PC-3 (cell line): ENCODE results near the gene UBXN4. TPM values are rescaled to one million over a fixed set of nuclear protein-coding genes. Genes with fewer than 3 reads are reported as not detected.

Experiments
- ATAC-seq: fragments of 200-7000 bp; cut with Tn5 transposase; 2 replicates; pipeline ENCODE4 v1.9.1; 2020; ENCODE audit warnings: mild to moderate bottlenecking, moderate library complexity
- BruUV-seq: library from RNA; stranded (reverse); fragments of 400-500 nt; replicated peaks from 2 replicates; lab custom pipeline; 2021; lab: Mats Ljungman, UMichigan
- CTCF ChIA-PET: fragments of 300-600 bp; sonication (Branson Sonifier 250); formaldehyde crosslinking; loops from one replicate; lab custom pipeline; 2022; ENCODE audit warnings: antibody characterized with exemption; lab: Charles Lee
- POLR2A ChIA-PET: fragments of 300-600 bp; sonication (Branson Sonifier 250); formaldehyde crosslinking; loops from one replicate; lab custom pipeline; 2022; ENCODE audit warnings: antibody characterized with exemption; ENCODE audit not compliant: unreplicated experiment; lab: Charles Lee
- DNase-seq: peaks from one replicate; pipeline ENCODE4 v3.0.0-alpha.2; 2015
- H2AFZ ChIP-seq: fragments of 300-600 bp; sonication (generic); 2 replicates; pipeline ENCODE4 v1.6.0; 2016; ENCODE audit warnings: antibody characterized with exemption, low read length
- H3F3A ChIP-seq: fragments of 300-600 bp; sonication (generic); one replicate; pipeline ENCODE4 v1.6.0; 2017; ENCODE audit warnings: antibody characterized with exemption, low read length, control low read depth, mild to moderate bottlenecking; ENCODE audit not compliant: unreplicated experiment
- H3K27ac ChIP-seq: fragments of 300-600 bp; sonication (generic); 2 replicates; pipeline ENCODE4 v1.5.1; 2016; ENCODE audit warnings: mild to moderate bottlenecking, low read length
- H3K27me3 ChIP-seq: fragments of 300-600 bp; sonication (generic); 2 replicates; pipeline ENCODE4 v1.6.1; 2016; ENCODE audit warnings: low read length, mixed read lengths
- H3K36me3 ChIP-seq: fragments of 300-600 bp; sonication (generic); 2 replicates; pipeline ENCODE4 v1.6.1; 2016; ENCODE audit warnings: low read depth, mixed run types, low read length, mixed read lengths
- H3K4me1 ChIP-seq: fragments of 300-600 bp; sonication (generic); 2 replicates; pipeline ENCODE4 v1.5.1; 2016; ENCODE audit warnings: low read length; ENCODE audit not compliant: insufficient read depth
- H3K4me2 ChIP-seq: fragments of 300-600 bp; sonication (generic); 2 replicates; pipeline ENCODE4 v1.6.0; 2016; ENCODE audit warnings: low read length
- H3K4me3 ChIP-seq: fragments of 300-600 bp; sonication (generic); 2 replicates; pipeline ENCODE4 v1.5.1; 2016; ENCODE audit warnings: mild to moderate bottlenecking, low read length, mixed read lengths
- H3K79me2 ChIP-seq: fragments of 300-600 bp; sonication (generic); 2 replicates; pipeline ENCODE4 v1.6.1; 2017; ENCODE audit warnings: low read length, mixed read lengths
- H3K9ac ChIP-seq: fragments of 300-600 bp; sonication (generic); 2 replicates; pipeline ENCODE4 v1.6.0; 2016; ENCODE audit warnings: mild to moderate bottlenecking, low read length
- H3K9me2 ChIP-seq: fragments of 300-600 bp; sonication (generic); replicated peaks from 2 replicates; pipeline ENCODE4 v1.6.1; 2016; ENCODE audit warnings: mixed run types, low read length, mixed read lengths
- H3K9me3 ChIP-seq: fragments of 300-600 bp; sonication (generic); 2 replicates; pipeline ENCODE4 v1.6.1; 2016; ENCODE audit warnings: low read length, mixed read lengths
- H4K20me1 ChIP-seq: fragments of 300-600 bp; sonication (generic); 2 replicates; pipeline ENCODE4 v1.6.1; 2016; ENCODE audit warnings: low read length, mixed read lengths
- CTCF ChIP-seq: fragments of 300-600 bp; sonication (generic); conservative IDR thresholded peaks from 2 replicates; pipeline ENCODE4 v1.5.1; 2017; ENCODE audit warnings: antibody characterized with exemption, low read depth, mild to moderate bottlenecking, low read length
- EZH2 ChIP-seq: fragments of 300-600 bp; sonication (generic); IDR thresholded peaks from one replicate; pipeline ENCODE4 v1.6.1; 2017; ENCODE audit warnings: antibody characterized with exemption, mild to moderate bottlenecking, low read length; ENCODE audit not compliant: unreplicated experiment
- EZH2phosphoT487 ChIP-seq: fragments of 300-600 bp; sonication (generic); IDR thresholded peaks from 2 replicates; pipeline ENCODE4 v1.6.1; 2018; ENCODE audit warnings: mild to moderate bottlenecking, antibody characterized with exemption, low read length, borderline replicate concordance
- intact Hi-C: fragments of 100-400 bp; cut with micrococcal nuclease; formaldehyde crosslinking; loops from 2 replicates; pipeline ENCODE4 v1.9.0; 2023
- total RNA-seq: library from RNA; depleted of rRNA; stranded (reverse); fragments of >200 nt; gene quantifications from 2 replicates; pipeline ENCODE4 v1.2.3, GENCODE V29; 2014

UBXN4 gene
- total RNA-seq, 1 experiment from 2014 or later = 38.3 TPM

- intact Hi-C loops = no loop called here
- H3K27ac ChIP-seq = no peak overlapping the region
- BruUV-seq = no TSS peak
Observed at GRCh38 chr2:135773319-135773718, 31.7 kb downstream of the UBXN4 start.

GRCh38 chr2:135773917-135774316 lies 32.3 kb downstream of the UBXN4 start:
- Histone ChIP-seq H4K20me1 (no peaks in the 10 kb centered on the region), H3K9me3 (no peaks in the 10 kb centered on the region), H3K9me2 (no peaks in the 10 kb centered on the region), H3K9ac (no peak overlapping the region), H3F3A (no peaks in the 10 kb centered on the region), H3K4me1 (no peaks in the 10 kb centered on the region), H3K79me2 (no peaks in the 10 kb centered on the region), H3K4me3 (no peak overlapping the region), H2AFZ (no peak overlapping the region), H3K36me3 (peaks cover 87% of the 10 kb centered on the region), H3K27me3 (no peaks in the 10 kb centered on the region), H3K27ac (no peak overlapping the region), H3K4me2 (no peak overlapping the region)
- DNase-seq (no peak), ATAC-seq (peak; percentile 63)
- POLR2A ChIA-PET = no interaction called here
- CTCF ChIA-PET = interaction anchor here (0.8 kb wide), 1 partner anchor 37 kb away, joined by 3 read pairs; no protein-coding TSS in a partner anchor
- BruUV-seq = no TSS peak
- no peak for TF ChIP-seq CTCF
- no peak for TF ChIP-seq EZH2phosphoT487
- TF ChIP-seq EZH2 = no peak
- intact Hi-C loops = no loop called here

More at GRCh38 chr2:135773319-135773718, 31.7 kb downstream of the UBXN4 start:
- Histone ChIP-seq H3K4me2 (no peak overlapping the region), H3K9me3 (no peaks in the 10 kb centered on the region), H2AFZ (no peak overlapping the region), H3F3A (no peaks in the 10 kb centered on the region), H3K9ac (no peak overlapping the region), H3K36me3 (peaks cover 83% of the 10 kb centered on the region), H3K79me2 (no peaks in the 10 kb centered on the region), H3K4me1 (no peaks in the 10 kb centered on the region), H3K27me3 (no peaks in the 10 kb centered on the region), H4K20me1 (no peaks in the 10 kb centered on the region), H3K9me2 (no peaks in the 10 kb centered on the region), H3K4me3 (no peak overlapping the region)
- ChIA-PET POLR2A (no interaction called here), CTCF (interaction anchor here (0.8 kb wide), 1 partner anchor 38 kb away, joined by 3 read pairs; no protein-coding TSS in a partner anchor)
- TF ChIP-seq EZH2phosphoT487 = no peak
- TF ChIP-seq EZH2 = no peak
- TF ChIP-seq CTCF = no peak
- DNase-seq (no peak), ATAC-seq (no peak)

GRCh38 chr2:135775420-135775819 lies 33.8 kb downstream of the UBXN4 start:
- Histone ChIP-seq H3K4me1 (no peaks in the 10 kb centered on the region), H4K20me1 (no peaks in the 10 kb centered on the region), H3K9me3 (no peaks in the 10 kb centered on the region), H3K79me2 (no peaks in the 10 kb centered on the region), H3K27me3 (no peaks in the 10 kb centered on the region), H3F3A (no peaks in the 10 kb centered on the region), H2AFZ (no peak overlapping the region), H3K4me2 (no peak overlapping the region), H3K9ac (no peak overlapping the region), H3K27ac (no peak overlapping the region), H3K36me3 (peaks cover 84% of the 10 kb centered on the region), H3K9me2 (no peaks in the 10 kb centered on the region), H3K4me3 (no peak overlapping the region)
- intact Hi-C loops = no loop called here
- TSS peak; percentile 13 for BruUV-seq
- no peak for ATAC-seq
- ChIA-PET CTCF (no interaction called here), POLR2A (no interaction called here)
- DNase-seq = no peak
- TF ChIP-seq EZH2 (no peak), EZH2phosphoT487 (no peak), CTCF (no peak)
